ENCODE data around the gene TCERG1L.

TCERG1L gene

GRCh38 chr10:131318291-131318690, 6.8 kb upstream of the TCERG1L start:
- Histone ChIP-seq H3K4me1 (ENCODE audit: control insufficient read depth in 1 of 2, insufficient read depth in 2 of 2, low read length in 2 of 2) (no peaks in the 10 kb centered on the region), H3K27me3 (ENCODE audit: control insufficient read depth in 1 of 2, insufficient read depth in 2 of 2, low read length in 2 of 2) (peaks cover 0 to 9% of the 10 kb centered on the region in 2 donors)

GRCh38 chr10:131316321-131317075, 5.0 kb upstream of the TCERG1L start:
- no peak overlapping the region for H3K4me3 ChIP-seq (ENCODE audit: low read depth in 1 of 2, low read length in 2 of 2)
- H3K9me3 ChIP-seq (ENCODE audit: control insufficient read depth in 1 of 2, low read length in 2 of 2), result no peaks in the 10 kb centered on the region
- no peaks in the 10 kb centered on the region for H3K36me3 ChIP-seq (ENCODE audit: control insufficient read depth in 1 of 2, insufficient read depth in 2 of 2, low read length in 2 of 2)
- no peaks in the 10 kb centered on the region for H3K4me1 ChIP-seq (ENCODE audit: control insufficient read depth in 1 of 2, insufficient read depth in 2 of 2, low read length in 2 of 2)
- peaks cover 8 to 17% of the 10 kb centered on the region in 2 donors for H3K27me3 ChIP-seq (ENCODE audit: control insufficient read depth in 1 of 2, insufficient read depth in 2 of 2, low read length in 2 of 2)
- no peak overlapping the region for H3K27ac ChIP-seq (ENCODE audit: low read depth, low read length)
- no peak overlapping the region for H3K9ac ChIP-seq (ENCODE audit: low read depth in 1 of 2, low read length in 2 of 2)

More at GRCh38 chr10:131318291-131318690, 6.8 kb upstream of the TCERG1L start:
- Histone ChIP-seq H3K4me3 (ENCODE audit: low read depth in 1 of 2, low read length in 2 of 2) (no peak overlapping the region), H3K9ac (ENCODE audit: low read depth in 1 of 2, low read length in 2 of 2) (no peak overlapping the region), H3K27ac (ENCODE audit: low read depth, low read length) (no peak overlapping the region), H3K36me3 (ENCODE audit: control insufficient read depth in 1 of 2, insufficient read depth in 2 of 2, low read length in 2 of 2) (no peaks in the 10 kb centered on the region), H3K9me3 (ENCODE audit: control insufficient read depth in 1 of 2, low read length in 2 of 2) (no peaks in the 10 kb centered on the region)

DNA sequence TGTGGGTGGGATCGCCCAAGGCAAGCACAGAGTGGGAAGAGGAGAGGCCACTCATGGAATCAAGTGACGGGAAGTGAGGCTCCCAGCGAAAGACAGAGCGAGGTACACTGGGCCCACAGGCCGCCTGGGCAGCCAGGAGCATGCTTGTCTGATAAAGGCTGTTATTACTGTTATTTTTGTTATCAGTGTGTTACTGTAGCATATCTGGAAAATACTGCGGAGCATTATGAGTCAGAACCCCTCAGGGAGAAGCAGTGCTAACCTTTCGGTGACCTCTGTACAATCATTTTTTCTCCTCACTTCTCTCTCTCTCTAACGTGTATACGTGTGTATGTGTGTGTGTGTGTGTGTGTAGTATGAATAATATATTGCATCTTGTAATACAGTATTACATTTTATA, 3.8 kb upstream of the TCERG1L start:
- H3K4me3 ChIP-seq (ENCODE audit: low read depth in 1 of 2, low read length in 2 of 2), result no peak overlapping the region
- H3K27ac ChIP-seq (ENCODE audit: low read depth, low read length), result no peak overlapping the region
- no peak overlapping the region for H3K9ac ChIP-seq (ENCODE audit: low read depth in 1 of 2, low read length in 2 of 2)
- H3K9me3 ChIP-seq (ENCODE audit: control insufficient read depth in 1 of 2, low read length in 2 of 2), result no peaks in the 10 kb centered on the region
- no peaks in the 10 kb centered on the region for H3K4me1 ChIP-seq (ENCODE audit: control insufficient read depth in 1 of 2, insufficient read depth in 2 of 2, low read length in 2 of 2)
- H3K36me3 ChIP-seq (ENCODE audit: control insufficient read depth in 1 of 2, insufficient read depth in 2 of 2, low read length in 2 of 2), result no peaks in the 10 kb centered on the region
- H3K27me3 ChIP-seq (ENCODE audit: control insufficient read depth in 1 of 2, insufficient read depth in 2 of 2, low read length in 2 of 2), result peaks cover 14 to 23% of the 10 kb centered on the region in 2 donors

DNA sequence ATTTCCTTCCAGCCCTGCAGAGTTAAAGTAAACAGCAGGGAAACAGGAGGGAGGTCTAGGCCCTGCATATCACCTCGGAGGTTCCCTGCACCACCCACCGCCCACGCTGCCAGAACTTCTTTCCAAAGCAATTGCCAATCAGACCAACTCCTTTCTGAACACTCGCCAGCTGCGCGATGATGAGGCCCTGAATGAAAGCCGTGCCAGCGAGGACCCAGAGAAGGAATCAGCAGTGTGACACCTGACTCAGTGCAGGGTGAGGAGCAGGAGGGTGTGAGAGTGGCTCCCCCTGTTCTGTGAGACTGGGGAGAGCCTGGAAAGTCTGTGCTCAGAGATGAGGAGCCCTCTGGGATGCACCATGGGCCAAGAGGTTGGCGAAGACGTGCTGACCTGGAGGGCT, 3.3 kb upstream of the TCERG1L start:
- no peak overlapping the region for H3K27ac ChIP-seq (ENCODE audit: low read depth, low read length)
- H3K4me3 ChIP-seq (ENCODE audit: low read depth in 1 of 2, low read length in 2 of 2), result no peak overlapping the region
- no peaks in the 10 kb centered on the region for H3K9me3 ChIP-seq (ENCODE audit: control insufficient read depth in 1 of 2, low read length in 2 of 2)
- H3K9ac ChIP-seq (ENCODE audit: low read depth in 1 of 2, low read length in 2 of 2), result no peak overlapping the region
- H3K36me3 ChIP-seq (ENCODE audit: control insufficient read depth in 1 of 2, insufficient read depth in 2 of 2, low read length in 2 of 2), result no peaks in the 10 kb centered on the region
- peaks cover 15 to 27% of the 10 kb centered on the region in 2 donors for H3K27me3 ChIP-seq (ENCODE audit: control insufficient read depth in 1 of 2, insufficient read depth in 2 of 2, low read length in 2 of 2)
- H3K4me1 ChIP-seq (ENCODE audit: control insufficient read depth in 1 of 2, insufficient read depth in 2 of 2, low read length in 2 of 2), result no peaks in the 10 kb centered on the region

GRCh38 chr10:131314148-131314547, 2.6 kb upstream of the TCERG1L start:
- H3K4me1 ChIP-seq (ENCODE audit: control insufficient read depth in 1 of 2, insufficient read depth in 2 of 2, low read length in 2 of 2), result no peaks in the 10 kb centered on the region
- peaks cover 16 to 27% of the 10 kb centered on the region in 2 donors for H3K27me3 ChIP-seq (ENCODE audit: control insufficient read depth in 1 of 2, insufficient read depth in 2 of 2, low read length in 2 of 2)
- H3K9ac ChIP-seq (ENCODE audit: low read depth in 1 of 2, low read length in 2 of 2), result no peak overlapping the region
- H3K27ac ChIP-seq (ENCODE audit: low read depth, low read length), result no peak overlapping the region
- H3K4me3 ChIP-seq (ENCODE audit: low read depth in 1 of 2, low read length in 2 of 2), result no peak overlapping the region
- no peaks in the 10 kb centered on the region for H3K36me3 ChIP-seq (ENCODE audit: control insufficient read depth in 1 of 2, insufficient read depth in 2 of 2, low read length in 2 of 2)
- H3K9me3 ChIP-seq (ENCODE audit: control insufficient read depth in 1 of 2, low read length in 2 of 2), result no peaks in the 10 kb centered on the region

DNA sequence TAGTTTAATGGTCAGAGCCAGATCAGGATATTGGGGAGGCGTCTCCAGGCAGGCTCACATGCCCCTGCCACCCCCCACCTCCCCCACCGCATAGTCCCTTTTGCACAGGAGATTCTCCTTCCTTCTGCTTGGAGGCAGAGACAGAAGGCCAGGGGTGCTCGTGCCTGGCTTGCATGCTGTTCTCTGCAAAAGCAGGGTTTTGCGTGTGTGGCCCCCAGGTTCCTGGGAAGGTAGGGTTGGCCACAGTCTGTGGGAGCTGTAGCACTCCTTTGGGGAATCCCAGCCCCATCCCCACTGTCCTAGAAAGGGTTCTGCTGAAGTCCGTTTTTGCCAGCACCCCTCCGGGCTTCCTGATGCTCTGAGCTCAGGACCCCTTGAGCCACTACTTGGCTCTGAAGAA, 1.9 kb upstream of the TCERG1L start:
- H3K4me3 ChIP-seq (ENCODE audit: low read depth in 1 of 2, low read length in 2 of 2), result no peak overlapping the region
- H3K9me3 ChIP-seq (ENCODE audit: control insufficient read depth in 1 of 2, low read length in 2 of 2), result no peaks in the 10 kb centered on the region
- H3K27ac ChIP-seq (ENCODE audit: low read depth, low read length), result no peak overlapping the region
- no peaks in the 10 kb centered on the region for H3K4me1 ChIP-seq (ENCODE audit: control insufficient read depth in 1 of 2, insufficient read depth in 2 of 2, low read length in 2 of 2)
- H3K36me3 ChIP-seq (ENCODE audit: control insufficient read depth in 1 of 2, insufficient read depth in 2 of 2, low read length in 2 of 2), result no peaks in the 10 kb centered on the region
- H3K9ac ChIP-seq (ENCODE audit: low read depth in 1 of 2, low read length in 2 of 2), result no peak overlapping the region
- peaks cover 16 to 28% of the 10 kb centered on the region in 2 donors for H3K27me3 ChIP-seq (ENCODE audit: control insufficient read depth in 1 of 2, insufficient read depth in 2 of 2, low read length in 2 of 2)

DNA sequence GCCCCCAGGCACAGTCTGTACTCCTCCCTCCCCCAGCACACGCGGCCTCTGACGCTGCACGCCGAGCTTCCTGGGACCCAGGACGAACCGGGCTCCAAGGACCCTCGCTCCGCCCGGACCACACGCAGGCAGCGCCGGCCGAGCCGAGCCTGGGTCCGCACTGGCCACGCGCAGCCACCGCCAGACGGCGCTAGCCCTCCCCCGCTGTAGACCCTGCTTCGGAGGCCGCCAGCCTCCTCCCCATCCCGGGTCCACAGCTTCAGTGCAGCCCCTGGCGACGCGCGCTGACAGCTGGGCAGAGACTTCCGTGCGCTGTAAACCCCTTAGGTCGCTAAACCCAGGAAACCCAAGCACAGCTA, 936 bp upstream of the TCERG1L start:
- Histone ChIP-seq H3K4me3 (ENCODE audit: low read depth in 1 of 2, low read length in 2 of 2) (no peak overlapping the region), H3K4me1 (ENCODE audit: control insufficient read depth in 1 of 2, insufficient read depth in 2 of 2, low read length in 2 of 2) (no peaks in the 10 kb centered on the region), H3K27ac (ENCODE audit: low read depth, low read length) (no peak overlapping the region), H3K27me3 (ENCODE audit: control insufficient read depth in 1 of 2, insufficient read depth in 2 of 2, low read length in 2 of 2) (peaks cover 16 to 28% of the 10 kb centered on the region in 2 donors), H3K9me3 (ENCODE audit: control insufficient read depth in 1 of 2, low read length in 2 of 2) (no peaks in the 10 kb centered on the region), H3K36me3 (ENCODE audit: control insufficient read depth in 1 of 2, insufficient read depth in 2 of 2, low read length in 2 of 2) (no peaks in the 10 kb centered on the region), H3K9ac (ENCODE audit: low read depth in 1 of 2, low read length in 2 of 2) (no peak overlapping the region)

GRCh38 chr10:131311402-131311660, 190 bp downstream of the TCERG1L start:
- Histone ChIP-seq H3K27me3 (ENCODE audit: control insufficient read depth in 1 of 2, insufficient read depth in 2 of 2, low read length in 2 of 2) (peaks cover 16 to 28% of the 10 kb centered on the region in 2 donors), H3K27ac (ENCODE audit: low read depth, low read length) (no peak overlapping the region), H3K36me3 (ENCODE audit: control insufficient read depth in 1 of 2, insufficient read depth in 2 of 2, low read length in 2 of 2) (no peaks in the 10 kb centered on the region), H3K4me3 (ENCODE audit: low read depth in 1 of 2, low read length in 2 of 2) (no peak overlapping the region), H3K9me3 (ENCODE audit: control insufficient read depth in 1 of 2, low read length in 2 of 2) (no peaks in the 10 kb centered on the region), H3K9ac (ENCODE audit: low read depth in 1 of 2, low read length in 2 of 2) (no peak overlapping the region), H3K4me1 (ENCODE audit: control insufficient read depth in 1 of 2, insufficient read depth in 2 of 2, low read length in 2 of 2) (no peaks in the 10 kb centered on the region)

DNA sequence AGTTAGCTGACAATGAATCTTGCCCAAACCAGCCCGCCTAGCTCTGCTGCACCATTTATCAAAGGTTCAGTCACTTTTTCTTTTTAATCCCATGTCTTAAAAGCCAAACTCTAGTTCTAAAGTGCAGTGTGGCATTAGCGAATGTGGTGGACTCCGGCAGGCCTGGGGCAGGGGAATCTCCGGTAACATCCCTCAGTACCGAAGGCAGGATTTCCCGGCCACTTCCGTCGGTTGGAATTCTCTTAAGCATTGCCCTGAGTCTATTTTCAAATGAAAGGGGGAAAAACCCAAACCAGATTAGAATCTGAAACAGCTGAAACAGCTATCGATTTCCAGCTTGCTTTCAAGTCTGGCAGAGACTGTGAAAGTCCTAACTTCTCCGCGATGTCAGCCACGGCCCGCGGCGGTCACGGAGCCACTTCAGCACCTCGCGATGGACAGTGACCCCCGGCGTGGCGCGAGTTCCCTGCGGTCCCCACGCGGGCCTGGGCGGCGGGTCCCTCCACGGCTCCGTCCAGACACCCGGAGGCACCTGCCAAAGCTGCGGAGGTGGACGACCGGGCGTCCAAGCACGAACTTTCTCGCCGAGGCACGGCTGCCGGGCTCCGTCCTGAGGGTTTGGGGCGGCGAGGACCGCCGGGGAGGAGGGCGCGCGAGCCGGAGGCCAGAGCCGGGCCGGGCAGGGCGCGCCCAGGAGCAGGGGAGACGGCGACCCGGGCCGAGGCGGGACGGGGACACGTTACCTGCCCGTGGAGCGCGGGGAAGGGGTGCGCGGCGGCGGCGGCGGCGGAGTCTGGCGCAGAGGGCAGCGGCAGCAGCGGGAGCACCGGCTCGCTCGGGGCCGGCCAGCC, 745 bp downstream of the TCERG1L start:
- Histone ChIP-seq H3K27me3 (ENCODE audit: control insufficient read depth in 1 of 2, insufficient read depth in 2 of 2, low read length in 2 of 2) (peaks cover 16 to 28% of the 10 kb centered on the region in 2 donors), H3K9me3 (ENCODE audit: control insufficient read depth in 1 of 2, low read length in 2 of 2) (no peaks in the 10 kb centered on the region), H3K36me3 (ENCODE audit: control insufficient read depth in 1 of 2, insufficient read depth in 2 of 2, low read length in 2 of 2) (no peaks in the 10 kb centered on the region), H3K4me1 (ENCODE audit: control insufficient read depth in 1 of 2, insufficient read depth in 2 of 2, low read length in 2 of 2) (no peaks in the 10 kb centered on the region), H3K4me3 (ENCODE audit: low read depth in 1 of 2, low read length in 2 of 2) (no peak overlapping the region), H3K9ac (ENCODE audit: low read depth in 1 of 2, low read length in 2 of 2) (no peak overlapping the region), H3K27ac (ENCODE audit: low read depth, low read length) (no peak overlapping the region)

DNA sequence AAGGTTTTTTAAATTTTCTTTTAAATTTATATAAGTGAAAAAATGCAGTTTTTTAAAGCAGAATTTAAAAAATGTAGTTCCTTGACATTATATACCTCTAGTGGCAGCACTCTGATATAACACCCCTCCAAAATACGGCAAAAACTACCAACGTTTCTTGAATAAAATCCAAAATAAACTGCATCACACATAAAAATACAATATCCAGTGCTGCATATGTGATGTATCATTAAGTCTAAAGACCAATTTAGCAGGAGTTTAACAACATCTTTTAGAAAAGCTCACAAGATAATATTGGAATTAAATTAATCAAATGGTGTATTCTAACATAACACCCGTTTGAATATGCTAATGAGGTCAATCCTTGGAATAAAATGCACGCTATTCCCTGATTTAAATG, 1.4 kb downstream of the TCERG1L start:
- H3K27me3 ChIP-seq (ENCODE audit: control insufficient read depth in 1 of 2, insufficient read depth in 2 of 2, low read length in 2 of 2), result peaks cover 16 to 28% of the 10 kb centered on the region in 2 donors
- no peak overlapping the region for H3K9ac ChIP-seq (ENCODE audit: low read depth in 1 of 2, low read length in 2 of 2)
- no peak overlapping the region for H3K27ac ChIP-seq (ENCODE audit: low read depth, low read length)
- no peaks in the 10 kb centered on the region for H3K4me1 ChIP-seq (ENCODE audit: control insufficient read depth in 1 of 2, insufficient read depth in 2 of 2, low read length in 2 of 2)
- H3K9me3 ChIP-seq (ENCODE audit: control insufficient read depth in 1 of 2, low read length in 2 of 2), result no peaks in the 10 kb centered on the region
- no peaks in the 10 kb centered on the region for H3K36me3 ChIP-seq (ENCODE audit: control insufficient read depth in 1 of 2, insufficient read depth in 2 of 2, low read length in 2 of 2)
- no peak overlapping the region for H3K4me3 ChIP-seq (ENCODE audit: low read depth in 1 of 2, low read length in 2 of 2)

All from duodenal mucosa (tissue), 2 donors.